K562 (cell line): ENCODE data around the gene NRXN3. TPM values are rescaled to one million over a fixed set of nuclear protein-coding genes. Genes with fewer than 3 reads are reported as not detected.

ENCODE experiments used
- ATAC-seq: fragments of 200-7000 bp; cut with Tn5 transposase; 3 replicates; pipeline ENCODE4 v1.9.1; 2020; ENCODE audit warnings: moderate library complexity
- BruUV-seq: library from RNA; stranded (reverse); fragments of 400-500 nt; replicated peaks from 2 replicates; lab custom pipeline; 2021; lab: Mats Ljungman, UMichigan
- CTCF ChIA-PET: fragments of 300-600 bp; formaldehyde crosslinking; extraction: SDS; loops from one replicate; lab custom pipeline; 2021; ENCODE audit warnings: low intra/inter-chr PET ratio; lab: Yijun Ruan, JAX
- POLR2A ChIA-PET: fragments of 300-600, 350-650 bp; sonication (Branson Sonifier 250); formaldehyde crosslinking; extraction: SDS; loops from one replicate; lab custom pipeline; 2021; ENCODE audit warnings: antibody characterized with exemption, inconsistent platforms; lab: Yijun Ruan, JAX
- DNase-seq, 4 experiments: peaks; one replicate each; pipeline versions ENCODE4 v3.0.0 to v3.0.0-alpha.2; 2011 to 2018; ENCODE audit warnings: low spot score in 3 of 4, mixed read lengths in 3 of 4; ENCODE audit errors: extremely low read depth in 1 of 4
- FAIRE-seq: peaks from 2 replicates; lab custom pipeline; 2011; peaks lifted over from hg19 to GRCh38; lab: Jason Lieb, UNC
- H2AFZ ChIP-seq: 2 replicates; pipeline ENCODE4 v1.6.0; 2011; ENCODE audit warnings: low read depth, low read length, control low read depth, inconsistent platforms
- H3K27ac ChIP-seq: fragments of 200-600 bp; 3 replicates; pipeline ENCODE4 v1.8.0; 2011; ENCODE audit warnings: low read depth, mild to moderate bottlenecking, control low read depth, inconsistent platforms, low read length, moderate library complexity, mixed read lengths; ENCODE audit errors: extremely low read depth
- H3K27me3 ChIP-seq, 2 experiments: fragments of 300-600 bp in 1 of 2; 2 replicates in 1 of 2; 3 replicates in 1 of 2; pipeline versions ENCODE4 v1.6.0 to v1.8.0; 2011; ENCODE audit warnings: inconsistent platforms in 2 of 2, low read length in 2 of 2, mild to moderate bottlenecking in 1 of 2, mixed read lengths in 1 of 2, moderate library complexity in 1 of 2; ENCODE audit not compliant: control insufficient read depth in 2 of 2, insufficient read depth in 2 of 2
- H3K36me3 ChIP-seq: fragments of 300-600 bp; 3 replicates; pipeline ENCODE4 v1.8.0; 2011; ENCODE audit warnings: mild to moderate bottlenecking, low read length, inconsistent platforms; ENCODE audit not compliant: control insufficient read depth, insufficient read depth
- H3K4me1 ChIP-seq, 2 experiments: fragments of 200-600 bp in 1 of 2; replicated peaks in 1 of 2; 2 replicates in 1 of 2; 3 replicates in 1 of 2; pipeline versions ENCODE4 v1.5.1 to v1.8.0; 2011; ENCODE audit warnings: inconsistent platforms in 2 of 2, low read length in 2 of 2, mild to moderate bottlenecking in 1 of 2, mixed read lengths in 1 of 2, moderate library complexity in 1 of 2; ENCODE audit not compliant: control insufficient read depth in 2 of 2, insufficient read depth in 2 of 2
- H3K4me2 ChIP-seq: 2 replicates; pipeline ENCODE4 v1.6.1; 2011; ENCODE audit warnings: low read length, control low read depth, inconsistent platforms, mixed read lengths; ENCODE audit not compliant: insufficient read depth
- H3K4me3 ChIP-seq: fragments of 200-600 bp; sonication (generic), shearing (Covaris generic); 2 replicates; pipeline ENCODE4 v1.5.1; 2016; ENCODE audit warnings: control low read depth, inconsistent platforms
- H3K79me2 ChIP-seq: fragments of 200-600 bp; 3 replicates; pipeline ENCODE4 v1.8.0; 2011; ENCODE audit warnings: low read length, inconsistent platforms; ENCODE audit not compliant: control insufficient read depth, insufficient read depth
- H3K9ac ChIP-seq, 2 experiments: 2 replicates each; pipeline versions ENCODE4 v1.6.0 to v1.6.1; 2011; ENCODE audit warnings: low read depth in 2 of 2, low read length in 2 of 2, control low read depth in 1 of 2, inconsistent platforms in 1 of 2, mild to moderate bottlenecking in 1 of 2, mixed read lengths in 1 of 2; ENCODE audit not compliant: insufficient read depth in 1 of 2
- H3K9me1 ChIP-seq: one replicate; pipeline ENCODE4 v1.6.0; 2011; ENCODE audit warnings: inconsistent platforms, mild to moderate bottlenecking, low read length, moderate library complexity; ENCODE audit not compliant: control insufficient read depth, insufficient read depth
- H3K9me3 ChIP-seq: replicated peaks from 2 replicates; pipeline ENCODE4 v1.5.1; 2011; ENCODE audit warnings: low read depth, low read length, inconsistent platforms; ENCODE audit not compliant: control insufficient read depth, insufficient read depth
- H4K20me1 ChIP-seq: replicated peaks from 2 replicates; pipeline ENCODE4 v1.6.1; 2011; ENCODE audit warnings: low read length, inconsistent platforms, mixed read lengths; ENCODE audit not compliant: control insufficient read depth, insufficient read depth
- BMI1 ChIP-seq: fragments of 150-350 bp; IDR thresholded peaks from 2 replicates; pipeline ENCODE4 v1.6.1; 2014; ENCODE audit warnings: low read length
- KLF13 ChIP-seq: fragments of 450-650 bp; IDR thresholded peaks from 2 replicates; pipeline ENCODE4 v1.6.1; 2016; ENCODE audit warnings: missing genetic modification characterization, low read depth, mild to moderate bottlenecking, missing compliant biosample characterization, moderate library complexity, borderline replicate concordance
- POLR2AphosphoS5 ChIP-seq: IDR thresholded peaks from 2 replicates; pipeline ENCODE4 v1.6.1; 2011; ENCODE audit warnings: mild to moderate bottlenecking, low read depth, low read length, moderate library complexity; ENCODE audit not compliant: control insufficient read depth, insufficient read depth
- SMARCB1 ChIP-seq: IDR thresholded peaks from 2 replicates; pipeline ENCODE4 v1.6.1; 2011; ENCODE audit warnings: improper control_type of control experiment, low read depth; ENCODE audit not compliant: insufficient read length
- ZNF347 ChIP-seq: fragments of 450-650 bp; formaldehyde crosslinking; IDR thresholded peaks from 2 replicates; pipeline ENCODE4 v1.4.0; 2020; ENCODE audit warnings: low read depth, mild to moderate bottlenecking, moderate library complexity
- WGBS: fragments of 100-300 bp; shearing (Covaris generic); methylation state at CpG from one replicate; pipeline ENCODE4 v1.1.6; 2016; ENCODE audit warnings: low coverage, mixed read lengths; ENCODE audit not compliant: insufficient coverage; ENCODE audit errors: missing lambda C conversion rate; 5-methylcytosine and 5-hydroxymethylcytosine counted together
- in situ Hi-C: fragments of 300-500 bp; cut with MboI; formaldehyde crosslinking; loops from 4 replicates; pipeline ENCODE4 v1.15.0; 2018; ENCODE audit warnings: inconsistent platforms, mixed read lengths
- intact Hi-C: fragments of 100-400 bp; cut with micrococcal nuclease; formaldehyde crosslinking; loops from 2 replicates; pipeline ENCODE4 v1.14.2; 2022
- polyA plus RNA-seq, 8 experiments: library from polyadenylated mRNA; depleted of rRNA in 4 of 8; stranded (reverse) in 5 of 8; unstranded in 3 of 8; fragments of >200 nt; fragmentation: Nextera tagmentation in 2 of 8; fragmentation: Illumina TruSeq in 1 of 8; extraction: Ambion mirVana in 2 of 8; extraction: Trizol in 1 of 8; gene quantifications; 2 replicates each; pipeline versions ENCODE4 v1.2.1 to v1.2.3, GENCODE V29; 2011 to 2014; ENCODE audit warnings: inconsistent platforms in 1 of 8, missing spikeins in 1 of 8
- total RNA-seq, 7 experiments: library from RNA; depleted of rRNA in 6 of 7; stranded (reverse); fragments of >200 nt in 6 of 7; fragmentation: Illumina TruSeq in 2 of 7; extraction: Trizol in 2 of 7; gene quantifications; 2 replicates each; pipeline versions ENCODE4 v1.2.1 to v1.2.3, GENCODE V29; 2011 to 2021; ENCODE audit warnings: low replicate concordance in 1 of 7
- TF ChIP-seq, protein P1 (sequence below): sonication (generic); formaldehyde crosslinking; IDR thresholded peaks from 2 replicates; pipeline ENCODE4 v1.8.0; 2022; ENCODE audit warnings: mild to moderate bottlenecking, missing genetic modification reagents, borderline replicate concordance
- TF ChIP-seq, protein P2 (sequence below): sonication (generic); formaldehyde crosslinking; IDR thresholded peaks from 2 replicates; pipeline ENCODE4 v1.8.0; 2023; ENCODE audit warnings: mild to moderate bottlenecking, missing genetic modification reagents
- TF ChIP-seq, protein P3 (sequence below): sonication (generic); formaldehyde crosslinking; IDR thresholded peaks from 2 replicates; pipeline ENCODE4 v1.8.1; 2023; ENCODE audit warnings: mild to moderate bottlenecking, missing genetic modification reagents, moderate library complexity

The NRXN3 gene
- total and polyA plus RNA-seq, 9 of the 15 experiments (the other 6 are each of a cell fraction or from before 2014, with no cell fraction given), result 0.09 TPM; not detected in 8

DNA sequence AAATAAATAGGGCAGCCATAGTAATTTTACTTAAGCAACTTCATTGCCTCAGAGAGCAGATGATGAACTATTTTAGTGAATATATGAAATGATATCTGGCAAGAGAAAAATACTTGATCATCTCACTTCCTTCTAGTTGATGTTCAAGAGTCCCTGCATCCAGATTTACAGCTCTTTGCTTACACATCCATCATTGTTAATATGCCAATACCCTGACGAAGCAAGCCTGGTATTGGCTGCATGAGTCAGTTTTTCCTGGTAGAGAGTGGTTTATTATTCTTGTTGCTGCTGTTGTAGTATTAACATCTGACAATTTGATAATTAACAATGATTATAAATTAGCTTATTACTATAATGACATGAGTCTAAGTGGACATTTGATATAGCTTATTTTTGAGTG lies 681.9 kb downstream of the NRXN3 start:
- Histone ChIP-seq H3K9ac (no peak overlapping the region), H3K4me3 (no peak overlapping the region), H4K20me1 (no peaks in the 10 kb centered on the region), H3K4me2 (no peak overlapping the region), H3K27ac (no peak overlapping the region), H3K9me1 (no peaks in the 10 kb centered on the region), H3K36me3 (no peaks in the 10 kb centered on the region), H2AFZ (no peak overlapping the region), H3K9me3 (no peaks in the 10 kb centered on the region), H3K27me3 (no peaks in the 10 kb centered on the region), H3K79me2 (no peaks in the 10 kb centered on the region), H3K4me1 (no peaks in the 10 kb centered on the region)
- ATAC-seq (no peak), DNase-seq (no peak), FAIRE-seq (no peak)
- no peak for TF ChIP-seq POLR2AphosphoS5
- TF ChIP-seq KLF13 (tag), result no peak
- intact Hi-C loops, result no loop called here
- ChIA-PET POLR2A (no interaction called here), CTCF (no interaction called here)
- in situ Hi-C loops, result no loop called here
- no TSS peak for BruUV-seq
- WGBS, result 0% methylated on average over 1 of the region's 1 CpG

DNA sequence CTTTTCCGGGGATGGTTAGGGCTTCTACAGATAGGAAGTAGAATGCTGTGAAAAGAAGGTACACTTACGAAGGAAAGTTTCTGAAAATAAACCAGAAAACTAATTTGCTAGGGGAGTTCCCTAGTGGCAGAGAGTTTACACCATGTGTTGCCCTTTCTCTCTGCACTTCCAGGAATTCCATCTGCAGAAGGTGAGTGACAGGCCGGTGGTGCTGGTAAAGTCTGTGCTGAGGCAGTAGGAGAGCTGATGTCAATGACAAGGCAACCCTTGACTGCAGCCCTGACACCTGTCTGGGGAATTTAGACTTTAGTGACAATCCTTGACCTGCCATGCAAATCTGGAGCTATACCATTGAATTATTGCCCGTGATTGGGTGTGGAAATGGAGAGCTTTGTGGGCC lies 687.8 kb downstream of the NRXN3 start:
- ATAC-seq, result no peak
- POLR2A ChIA-PET, result interaction anchor here (0.5 kb wide), 1 partner anchor 97 kb away, joined by 3 read pairs; no protein-coding TSS in a partner anchor
- Histone ChIP-seq H4K20me1 (no peaks in the 10 kb centered on the region), H3K9ac (no peak overlapping the region), H3K4me1 (no peaks in the 10 kb centered on the region), H3K4me2 (no peak overlapping the region), H3K36me3 (no peaks in the 10 kb centered on the region), H2AFZ (no peak overlapping the region), H3K9me1 (no peaks in the 10 kb centered on the region), H3K4me3 (no peak overlapping the region), H3K27me3 (no peaks in the 10 kb centered on the region), H3K27ac (no peak overlapping the region), H3K79me2 (no peaks in the 10 kb centered on the region), H3K9me3 (no peaks in the 10 kb centered on the region)
- in situ Hi-C loops (no loop called here), intact Hi-C loops (no loop called here)
- CTCF ChIA-PET, result no interaction called here
- no peak for DNase-seq
- WGBS, result 2% methylated on average over 4 of the region's 4 CpGs
- FAIRE-seq, result no peak
- BruUV-seq, result no TSS peak
- TF ChIP-seq, protein P1, sequence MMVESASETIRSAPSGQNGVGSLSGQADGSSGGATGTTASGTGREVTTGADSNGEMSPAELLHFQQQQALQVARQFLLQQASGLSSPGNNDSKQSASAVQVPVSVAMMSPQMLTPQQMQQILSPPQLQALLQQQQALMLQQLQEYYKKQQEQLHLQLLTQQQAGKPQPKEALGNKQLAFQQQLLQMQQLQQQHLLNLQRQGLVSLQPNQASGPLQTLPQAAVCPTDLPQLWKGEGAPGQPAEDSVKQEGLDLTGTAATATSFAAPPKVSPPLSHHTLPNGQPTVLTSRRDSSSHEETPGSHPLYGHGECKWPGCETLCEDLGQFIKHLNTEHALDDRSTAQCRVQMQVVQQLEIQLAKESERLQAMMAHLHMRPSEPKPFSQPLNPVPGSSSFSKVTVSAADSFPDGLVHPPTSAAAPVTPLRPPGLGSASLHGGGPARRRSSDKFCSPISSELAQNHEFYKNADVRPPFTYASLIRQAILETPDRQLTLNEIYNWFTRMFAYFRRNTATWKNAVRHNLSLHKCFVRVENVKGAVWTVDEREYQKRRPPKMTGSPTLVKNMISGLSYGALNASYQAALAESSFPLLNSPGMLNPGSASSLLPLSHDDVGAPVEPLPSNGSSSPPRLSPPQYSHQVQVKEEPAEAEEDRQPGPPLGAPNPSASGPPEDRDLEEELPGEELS (CRISPR knock-in tag), result no peak
- TF ChIP-seq SMARCB1 (no peak), BMI1 (no peak), ZNF347 (CRISPR knock-in tag) (no peak)
- TF ChIP-seq, protein P2, sequence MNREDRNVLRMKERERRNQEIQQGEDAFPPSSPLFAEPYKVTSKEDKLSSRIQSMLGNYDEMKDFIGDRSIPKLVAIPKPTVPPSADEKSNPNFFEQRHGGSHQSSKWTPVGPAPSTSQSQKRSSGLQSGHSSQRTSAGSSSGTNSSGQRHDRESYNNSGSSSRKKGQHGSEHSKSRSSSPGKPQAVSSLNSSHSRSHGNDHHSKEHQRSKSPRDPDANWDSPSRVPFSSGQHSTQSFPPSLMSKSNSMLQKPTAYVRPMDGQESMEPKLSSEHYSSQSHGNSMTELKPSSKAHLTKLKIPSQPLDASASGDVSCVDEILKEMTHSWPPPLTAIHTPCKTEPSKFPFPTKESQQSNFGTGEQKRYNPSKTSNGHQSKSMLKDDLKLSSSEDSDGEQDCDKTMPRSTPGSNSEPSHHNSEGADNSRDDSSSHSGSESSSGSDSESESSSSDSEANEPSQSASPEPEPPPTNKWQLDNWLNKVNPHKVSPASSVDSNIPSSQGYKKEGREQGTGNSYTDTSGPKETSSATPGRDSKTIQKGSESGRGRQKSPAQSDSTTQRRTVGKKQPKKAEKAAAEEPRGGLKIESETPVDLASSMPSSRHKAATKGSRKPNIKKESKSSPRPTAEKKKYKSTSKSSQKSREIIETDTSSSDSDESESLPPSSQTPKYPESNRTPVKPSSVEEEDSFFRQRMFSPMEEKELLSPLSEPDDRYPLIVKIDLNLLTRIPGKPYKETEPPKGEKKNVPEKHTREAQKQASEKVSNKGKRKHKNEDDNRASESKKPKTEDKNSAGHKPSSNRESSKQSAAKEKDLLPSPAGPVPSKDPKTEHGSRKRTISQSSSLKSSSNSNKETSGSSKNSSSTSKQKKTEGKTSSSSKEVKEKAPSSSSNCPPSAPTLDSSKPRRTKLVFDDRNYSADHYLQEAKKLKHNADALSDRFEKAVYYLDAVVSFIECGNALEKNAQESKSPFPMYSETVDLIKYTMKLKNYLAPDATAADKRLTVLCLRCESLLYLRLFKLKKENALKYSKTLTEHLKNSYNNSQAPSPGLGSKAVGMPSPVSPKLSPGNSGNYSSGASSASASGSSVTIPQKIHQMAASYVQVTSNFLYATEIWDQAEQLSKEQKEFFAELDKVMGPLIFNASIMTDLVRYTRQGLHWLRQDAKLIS (CRISPR knock-in tag), result no peak
- TF ChIP-seq, protein P3, sequence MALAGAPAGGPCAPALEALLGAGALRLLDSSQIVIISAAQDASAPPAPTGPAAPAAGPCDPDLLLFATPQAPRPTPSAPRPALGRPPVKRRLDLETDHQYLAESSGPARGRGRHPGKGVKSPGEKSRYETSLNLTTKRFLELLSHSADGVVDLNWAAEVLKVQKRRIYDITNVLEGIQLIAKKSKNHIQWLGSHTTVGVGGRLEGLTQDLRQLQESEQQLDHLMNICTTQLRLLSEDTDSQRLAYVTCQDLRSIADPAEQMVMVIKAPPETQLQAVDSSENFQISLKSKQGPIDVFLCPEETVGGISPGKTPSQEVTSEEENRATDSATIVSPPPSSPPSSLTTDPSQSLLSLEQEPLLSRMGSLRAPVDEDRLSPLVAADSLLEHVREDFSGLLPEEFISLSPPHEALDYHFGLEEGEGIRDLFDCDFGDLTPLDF (CRISPR knock-in tag), result no peak
